Adrenal gland (tissue), 12 donors: ENCODE data around the gene KRTAP5-4. TPM values are rescaled to one million over a fixed set of nuclear protein-coding genes. Genes with fewer than 3 reads are reported as not detected.

Experiments used
- DNase-seq, 7 donors: peaks; one replicate each; pipeline ENCODE4 v3.0.0-alpha.2; 2019 to 2020
- H3K27ac ChIP-seq, 5 donors: fragments of 200-600 bp; sonication (generic) in 4 of 5; 1 replicate in 3 of 5; 2 replicates in 2 of 5; pipeline versions ENCODE4 v1.5.1 to v1.8.0; 2016 to 2020; ENCODE audit warnings: mild to moderate bottlenecking in 1 of 5
- H3K27me3 ChIP-seq: fragments of 200-600 bp; 2 replicates; pipeline ENCODE4 v1.8.0; 2021
- H3K36me3 ChIP-seq, 2 donors: fragments of 200-600 bp; replicated peaks in 1 of 2; 1 replicate in 1 of 2; 2 replicates in 1 of 2; pipeline versions ENCODE4 v1.5.1 to v1.8.0; 2018 to 2022
- H3K4me1 ChIP-seq, 2 donors: fragments of 200-600 bp; replicated peaks in 1 of 2; 1 replicate in 1 of 2; 2 replicates in 1 of 2; pipeline versions ENCODE4 v1.5.1 to v1.8.0; 2018 to 2021
- H3K4me3 ChIP-seq, 4 donors: fragments of 200-600 bp; sonication (generic) in 3 of 4; one replicate each; pipeline ENCODE4 v1.5.1; 2016 to 2018
- H3K9me3 ChIP-seq, 3 donors: fragments of 200-600 bp; sonication (generic) in 1 of 3; replicated peaks in 1 of 3; 1 replicate in 2 of 3; 2 replicates in 1 of 3; pipeline versions ENCODE4 v1.5.1 to v1.8.0; 2016 to 2021
- CTCF ChIP-seq, 6 experiments: fragments of 450-650 bp in 4 of 6; fragments of 200-600 bp in 2 of 6; sonication (generic) in 1 of 6; IDR thresholded peaks; 1 replicate in 5 of 6; 2 replicates in 1 of 6; pipeline versions ENCODE4 v1.5.1 to v1.8.0; 2016 to 2021; ENCODE audit warnings: antibody characterized with exemption in 6 of 6, mild to moderate bottlenecking in 2 of 6, moderate library complexity in 1 of 6
- POLR2A ChIP-seq, 2 donors: fragments of 450-650 bp; IDR thresholded peaks; one replicate each; pipeline ENCODE4 v1.6.1; 2017; ENCODE audit warnings: antibody characterized with exemption in 2 of 2, mild to moderate bottlenecking in 2 of 2, moderate library complexity in 1 of 2
- WGBS, 4 donors: extraction: QIAGEN DNeasy Blood & Tissue Kit in 2 of 4; methylation state at CpG; one replicate each; pipeline versions ENCODE4 v1.1.5 to v1.1.7; 2013 to 2017; 5-methylcytosine and 5-hydroxymethylcytosine counted together
- intact Hi-C, 2 donors: fragments of 100-400 bp; cut with DNase I; formaldehyde crosslinking; loops; one replicate each; pipeline versions ENCODE4 v1.14.1 to v1.15.0; 2022 to 2023
- polyA plus RNA-seq, 3 donors: library from polyadenylated mRNA; stranded (reverse); fragments of 200-250 nt in 2 of 3; fragments of 350-450 nt in 1 of 3; fragmentation: Illumina TruSeq in 1 of 3; extraction: RNeasy Lipid Tissue Mini Kit (QIAGEN cat#74804) in 1 of 3; gene quantifications; one replicate each; pipeline ENCODE4 v1.2.3, GENCODE V29; 2013 to 2014
- total RNA-seq, 9 donors: library from RNA; depleted of rRNA in 4 of 9; stranded (reverse); fragments of >200 nt in 4 of 9; fragments of 120-200 nt in 1 of 9; fragmentation: NEBNext Ultra II Directional in 1 of 9; extraction: Animal tissue kit (Norgen Biotek cat#: 25700) in 1 of 9; gene quantifications; one replicate each; pipeline versions ENCODE4 v1.1.0 to v1.2.4, GENCODE V29; 2013 to 2023
- donor health status: healthy with polysubstance abuse.
- donor health status: Bipolar disorder and iron deficiency.
- donor health status: DM: yes; HTN: yes; CAD: no.
- donor health status: DM: no; HTN: no; CAD: no.
- donor health status: DM: no; HTN: no; CAD: no.
- donor health status: DM: yes; HTN: yes; CAD: no.

KRTAP5-4 gene
- total and polyA plus RNA-seq, 12 donors, result not detected

- intact Hi-C loops, result loop anchor here in 1 of 2 donors (10.0 kb wide), 1 partner anchor 512 kb away; no protein-coding TSS in a partner anchor
- H3K27me3 ChIP-seq, result peaks cover 10% of the 10 kb centered on the region
Observed at GRCh38 chr11:1643146-1643690, 21.3 kb upstream of the KRTAP5-4 start.

GRCh38 chr11:1642288-1643145 lies 20.6 kb upstream of the KRTAP5-4 start:
- peaks cover 10% of the 10 kb centered on the region for H3K27me3 ChIP-seq
- no peaks in the 10 kb centered on the region for H3K9me3 ChIP-seq
- peak in 1 of 7 donors; percentile 12 for DNase-seq
- no peaks in the 10 kb centered on the region for H3K36me3 ChIP-seq
- 52 to 78% (median 68%) methylated on average over 16 to 29 of the region's 29 CpGs for WGBS, 4 donors
- no peaks in the 10 kb centered on the region for H3K4me1 ChIP-seq
- H3K4me3 ChIP-seq, result no peak overlapping the region
- intact Hi-C loops, result loop anchor here in 1 of 2 donors (10.0 kb wide), 1 partner anchor 512 kb away; no protein-coding TSS in a partner anchor
- no peak for TF ChIP-seq POLR2A (IDR thresholded peaks at IDR 0.05)
- no peak for TF ChIP-seq CTCF (IDR thresholded peaks at IDR 0.05)
- no peak overlapping the region for H3K27ac ChIP-seq

More at GRCh38 chr11:1643146-1643690, 21.3 kb upstream of the KRTAP5-4 start:
- no peaks in the 10 kb centered on the region for H3K36me3 ChIP-seq
- no peak overlapping the region for H3K4me3 ChIP-seq
- H3K4me1 ChIP-seq, result no peaks in the 10 kb centered on the region
- H3K27ac ChIP-seq, result no peak overlapping the region
- H3K9me3 ChIP-seq, result no peaks in the 10 kb centered on the region
- peak in 1 of 7 donors; percentile 12 for DNase-seq
- 87 to 94% (median 91%) methylated on average over 7 to 20 of the region's 20 CpGs for WGBS, 4 donors
- no peak for TF ChIP-seq CTCF (IDR thresholded peaks at IDR 0.05)
- no peak for TF ChIP-seq POLR2A (IDR thresholded peaks at IDR 0.05)

GRCh38 chr11:1641096-1641495 lies 19.2 kb upstream of the KRTAP5-4 start:
- Histone ChIP-seq H3K4me3 (no peak overlapping the region), H3K9me3 (no peaks in the 10 kb centered on the region), H3K36me3 (no peaks in the 10 kb centered on the region), H3K4me1 (no peaks in the 10 kb centered on the region), H3K27ac (no peak overlapping the region), H3K27me3 (peaks cover 13% of the 10 kb centered on the region)
- intact Hi-C loops, result loop anchor here in 1 of 2 donors (10.0 kb wide), 1 partner anchor 514 kb away; no protein-coding TSS in a partner anchor
- DNase-seq, result peak in 1 of 7 donors; percentile 5
- TF ChIP-seq CTCF (IDR thresholded peaks at IDR 0.05), result no peak
- TF ChIP-seq POLR2A (IDR thresholded peaks at IDR 0.05), result no peak
- WGBS, 4 donors, result 81 to 83% (median 82%) methylated on average over 5 to 15 of the region's 15 CpGs
